Duodenal mucosa (tissue), 2 donors: ENCODE measurements around the gene FBXO40.
"Not testable (repeated sequence)": the region's sequence is repeated elsewhere in the genome, so short reads cannot be mapped to it uniquely, and the experiment has no call there.

ENCODE experiments used
- H3K27ac ChIP-seq: one replicate; pipeline ENCODE4 v1.7.0; 2013; ENCODE audit warnings: low read depth, low read length
- H3K27me3 ChIP-seq, 2 donors: one replicate each; pipeline ENCODE4 v1.7.0; 2013; ENCODE audit warnings: low read length in 2 of 2, control low read depth in 1 of 2; ENCODE audit not compliant: insufficient read depth in 2 of 2, control insufficient read depth in 1 of 2
- H3K36me3 ChIP-seq, 2 donors: one replicate each; pipeline ENCODE4 v1.7.0; 2013; ENCODE audit warnings: low read length in 2 of 2, control low read depth in 1 of 2; ENCODE audit not compliant: insufficient read depth in 2 of 2, control insufficient read depth in 1 of 2
- H3K4me1 ChIP-seq, 2 donors: one replicate each; pipeline ENCODE4 v1.7.0; 2013; ENCODE audit warnings: low read length in 2 of 2, control low read depth in 1 of 2; ENCODE audit not compliant: insufficient read depth in 2 of 2, control insufficient read depth in 1 of 2
- H3K4me3 ChIP-seq, 2 donors: one replicate each; pipeline ENCODE4 v1.7.0; 2013; ENCODE audit warnings: low read length in 2 of 2, low read depth in 1 of 2
- H3K9ac ChIP-seq, 2 donors: one replicate each; pipeline ENCODE4 v1.7.0; 2013; ENCODE audit warnings: low read length in 2 of 2, low read depth in 1 of 2
- H3K9me3 ChIP-seq, 2 donors: one replicate each; pipeline ENCODE4 v1.7.0; 2013; ENCODE audit warnings: low read length in 2 of 2, control low read depth in 1 of 2; ENCODE audit not compliant: control insufficient read depth in 1 of 2

The FBXO40 gene

GRCh38 chr3:121574449-121574848, 18.7 kb upstream of the FBXO40 start:
- Histone ChIP-seq H3K27me3 (no peaks in the 10 kb centered on the region), H3K36me3 (no peaks in the 10 kb centered on the region), H3K4me3 (no peak overlapping the region), H3K4me1 (no peaks in the 10 kb centered on the region), H3K9me3 (no peaks in the 10 kb centered on the region), H3K9ac (no peak overlapping the region), H3K27ac (no peak overlapping the region)

- Histone ChIP-seq H3K9ac (no peak overlapping the region), H3K4me3 (no peak overlapping the region), H3K27ac (no peak overlapping the region), H3K27me3 (no peaks in the 10 kb centered on the region), H3K4me1 (no peaks in the 10 kb centered on the region), H3K9me3 (no peaks in the 10 kb centered on the region), H3K36me3 (no peaks in the 10 kb centered on the region)
Measured at GRCh38 chr3:121581691-121582090, 11.5 kb upstream of the FBXO40 start.

- Histone ChIP-seq H3K27ac (no peak overlapping the region), H3K9me3 (no peaks in the 10 kb centered on the region), H3K4me1 (no peaks in the 10 kb centered on the region), H3K27me3 (no peaks in the 10 kb centered on the region), H3K36me3 (no peaks in the 10 kb centered on the region), H3K4me3 (no peak overlapping the region), H3K9ac (no peak overlapping the region)
Measured at GRCh38 chr3:121584418-121584817, 8.8 kb upstream of the FBXO40 start.

DNA sequence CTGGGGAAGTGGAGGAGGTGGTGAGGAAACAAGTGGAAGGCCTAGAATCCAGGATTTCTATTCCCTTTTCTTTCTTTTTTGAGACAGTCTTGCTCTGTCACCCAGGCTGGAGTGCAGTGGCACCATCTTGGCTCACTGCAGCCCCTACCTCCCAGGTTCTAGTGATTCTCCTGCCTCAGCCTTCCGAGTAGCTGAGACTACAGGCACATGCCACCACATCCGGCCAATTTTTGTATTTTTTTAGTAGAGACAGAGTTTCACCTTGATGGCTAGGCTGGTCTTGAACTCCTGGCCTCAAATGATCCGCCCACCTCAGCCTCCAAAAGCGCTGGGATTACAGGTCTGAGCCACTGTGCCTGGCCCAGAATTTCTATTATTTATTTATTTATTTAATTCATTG, 627 bp downstream of the FBXO40 start:
- not testable (repeated sequence) for H3K4me1 ChIP-seq, H3K9me3 ChIP-seq, H3K27ac ChIP-seq, H3K4me3 ChIP-seq, H3K36me3 ChIP-seq, H3K27me3 ChIP-seq, H3K9ac ChIP-seq

DNA sequence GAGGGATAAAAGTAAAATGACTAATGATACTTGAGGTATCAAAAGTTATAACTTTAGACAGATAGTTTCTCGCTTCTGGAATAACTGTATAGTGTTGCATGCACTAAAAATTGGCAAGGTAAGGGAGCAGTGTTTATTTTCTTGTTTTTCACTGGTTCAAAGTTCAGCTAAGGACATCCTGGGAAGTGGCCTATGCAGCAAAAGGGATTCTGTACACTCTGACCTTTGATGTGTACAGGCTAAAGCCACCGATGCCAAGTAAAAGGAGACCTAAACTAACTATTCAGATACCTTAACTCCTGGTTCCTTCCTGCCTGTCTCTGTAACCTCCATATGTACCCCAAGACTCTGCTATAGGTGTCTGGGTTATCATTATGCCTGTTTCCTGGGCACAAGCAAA, 1.7 kb downstream of the FBXO40 start:
- Histone ChIP-seq H3K27ac (no peak overlapping the region), H3K9ac (no peak overlapping the region), H3K27me3 (no peaks in the 10 kb centered on the region), H3K9me3 (no peaks in the 10 kb centered on the region), H3K4me3 (no peak overlapping the region), H3K36me3 (no peaks in the 10 kb centered on the region), H3K4me1 (peaks cover 0 to 3% of the 10 kb centered on the region in 2 donors)

- Histone ChIP-seq H3K27ac (no peak overlapping the region), H3K36me3 (no peaks in the 10 kb centered on the region), H3K9ac (no peak overlapping the region), H3K9me3 (no peaks in the 10 kb centered on the region), H3K4me1 (peaks cover 0 to 3% of the 10 kb centered on the region in 2 donors), H3K27me3 (no peaks in the 10 kb centered on the region), H3K4me3 (no peak overlapping the region)
Measured at GRCh38 chr3:121595765-121596406, 2.7 kb downstream of the FBXO40 start.

DNA sequence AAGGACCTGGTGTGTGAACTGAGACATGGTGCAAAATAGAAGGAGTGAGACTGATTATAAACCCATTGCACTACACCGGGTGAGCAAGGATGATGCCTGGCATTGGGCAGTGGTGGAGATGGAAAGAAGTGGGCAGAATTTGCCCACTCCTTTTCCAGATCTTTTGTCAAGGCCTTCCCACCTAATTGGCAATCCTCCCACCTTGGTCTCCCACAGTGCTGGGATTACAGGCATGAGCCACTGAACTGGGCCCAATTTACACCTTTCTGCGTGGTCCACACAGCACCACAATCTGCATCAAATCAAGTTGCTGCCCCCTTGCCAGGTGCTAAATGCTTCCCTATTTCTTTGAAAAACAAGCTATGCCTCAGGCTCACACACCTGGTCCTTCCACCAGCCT, 5.4 kb downstream of the FBXO40 start:
- Histone ChIP-seq H3K27me3 (no peaks in the 10 kb centered on the region), H3K9me3 (no peaks in the 10 kb centered on the region), H3K4me3 (no peak overlapping the region), H3K36me3 (no peaks in the 10 kb centered on the region), H3K9ac (no peak overlapping the region), H3K4me1 (peaks cover 0 to 3% of the 10 kb centered on the region in 2 donors), H3K27ac (no peak overlapping the region)

DNA sequence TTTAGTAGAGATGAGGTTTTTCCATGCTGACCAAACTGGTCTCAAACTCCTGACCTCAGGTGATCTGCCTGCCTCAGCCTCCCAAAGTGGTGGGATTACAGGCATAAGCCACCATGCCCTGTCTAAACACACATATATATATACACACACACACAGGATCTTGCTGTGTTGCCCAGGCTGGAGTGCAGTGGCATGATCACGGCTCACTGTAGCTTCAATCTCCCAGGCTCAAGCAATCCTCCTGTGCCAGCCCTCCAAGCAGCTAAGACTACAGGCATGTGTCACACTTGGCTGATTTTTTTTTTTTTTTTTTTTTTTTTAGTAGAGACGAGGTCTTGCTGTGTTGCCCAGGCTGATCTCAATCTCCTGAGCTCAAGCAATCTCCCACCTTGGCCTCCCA, 6.7 kb downstream of the FBXO40 start:
- not testable (repeated sequence) for H3K9ac ChIP-seq, H3K27ac ChIP-seq, H3K4me3 ChIP-seq, H3K36me3 ChIP-seq, H3K27me3 ChIP-seq, H3K4me1 ChIP-seq, H3K9me3 ChIP-seq

- Histone ChIP-seq H3K9ac (no peak overlapping the region), H3K36me3 (no peaks in the 10 kb centered on the region), H3K27ac (no peak overlapping the region), H3K4me3 (no peak overlapping the region), H3K9me3 (no peaks in the 10 kb centered on the region), H3K27me3 (no peaks in the 10 kb centered on the region), H3K4me1 (no peaks in the 10 kb centered on the region)
Measured at GRCh38 chr3:121601212-121601812, 8.1 kb downstream of the FBXO40 start.

DNA sequence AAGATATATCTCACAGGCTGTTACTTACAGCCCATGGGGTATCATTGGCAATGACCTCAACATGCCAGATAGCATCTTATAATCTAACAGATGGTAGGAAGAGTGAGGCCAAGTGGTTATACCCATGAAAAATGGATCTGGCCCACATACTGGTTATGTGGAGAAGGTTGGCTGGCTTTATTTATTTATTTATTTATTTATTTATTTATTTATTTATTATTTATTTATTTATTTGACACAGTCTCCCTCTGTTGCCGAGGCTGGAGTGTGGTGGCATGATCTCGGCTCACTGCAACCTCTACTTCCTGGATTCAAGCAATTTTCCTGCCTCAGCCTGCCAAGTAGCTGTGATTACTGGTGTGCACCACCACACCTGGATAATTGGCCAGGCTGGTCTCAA, 11.6 kb downstream of the FBXO40 start:
- no peaks in the 10 kb centered on the region for H3K4me1 ChIP-seq
- no peak overlapping the region for H3K27ac ChIP-seq
- H3K27me3 ChIP-seq = no peaks in the 10 kb centered on the region

More for the DNA sequence above, 11.6 kb downstream of the FBXO40 start:
- Histone ChIP-seq H3K9me3 (no peaks in the 10 kb centered on the region), H3K9ac (no peak overlapping the region), H3K36me3 (no peaks in the 10 kb centered on the region), H3K4me3 (no peak overlapping the region)
